OCI-LY7 (cell line): ENCODE data around the gene SUPT5H.

Experiments
- CTCF ChIP-seq: fragments of 200-600 bp; sonication (generic); conservative IDR thresholded peaks from 2 replicates; pipeline ENCODE4 v1.5.1; 2014; ENCODE audit warnings: mild to moderate bottlenecking, antibody characterized with exemption, low read length, moderate library complexity, mixed read lengths
- EZH2phosphoT487 ChIP-seq: fragments of 200-600 bp; sonication (generic); IDR thresholded peaks from 2 replicates; pipeline ENCODE4 v1.6.1; 2018; ENCODE audit warnings: low read depth, borderline replicate concordance, mild to moderate bottlenecking, mixed run types, antibody characterized with exemption, low read length, moderate library complexity, mixed read lengths

- TF ChIP-seq CTCF (no peak), EZH2phosphoT487 (no peak)
Measured at GRCh38 chr19:39483141-39483540, 37.8 kb downstream of the SUPT5H start.
